Ammon's horn (tissue), 1 donor: ENCODE data around the gene GEMIN7.
"Not testable (repeated sequence)": the region's sequence is repeated elsewhere in the genome, so short reads cannot be mapped to it uniquely, and the experiment has no call there.

Source experiments
- DNase-seq: peaks from one replicate; pipeline ENCODE4 v3.0.0-alpha.2; 2016; ENCODE audit warnings: low spot score

The GEMIN7 gene

GRCh38 chr19:45104658-45105349 is 25.7 kb downstream of the GEMIN7 start:
- no peak for DNase-seq

- not testable (repeated sequence) for DNase-seq
These were observed 27.3 kb downstream of the GEMIN7 start for GRCh38 chr19:45106363-45106762.

GRCh38 chr19:45107621-45108150 is 28.6 kb downstream of the GEMIN7 start:
- DNase-seq: no peak

GRCh38 chr19:45110851-45111266 is 31.8 kb downstream of the GEMIN7 start:
- no peak for DNase-seq

DNA sequence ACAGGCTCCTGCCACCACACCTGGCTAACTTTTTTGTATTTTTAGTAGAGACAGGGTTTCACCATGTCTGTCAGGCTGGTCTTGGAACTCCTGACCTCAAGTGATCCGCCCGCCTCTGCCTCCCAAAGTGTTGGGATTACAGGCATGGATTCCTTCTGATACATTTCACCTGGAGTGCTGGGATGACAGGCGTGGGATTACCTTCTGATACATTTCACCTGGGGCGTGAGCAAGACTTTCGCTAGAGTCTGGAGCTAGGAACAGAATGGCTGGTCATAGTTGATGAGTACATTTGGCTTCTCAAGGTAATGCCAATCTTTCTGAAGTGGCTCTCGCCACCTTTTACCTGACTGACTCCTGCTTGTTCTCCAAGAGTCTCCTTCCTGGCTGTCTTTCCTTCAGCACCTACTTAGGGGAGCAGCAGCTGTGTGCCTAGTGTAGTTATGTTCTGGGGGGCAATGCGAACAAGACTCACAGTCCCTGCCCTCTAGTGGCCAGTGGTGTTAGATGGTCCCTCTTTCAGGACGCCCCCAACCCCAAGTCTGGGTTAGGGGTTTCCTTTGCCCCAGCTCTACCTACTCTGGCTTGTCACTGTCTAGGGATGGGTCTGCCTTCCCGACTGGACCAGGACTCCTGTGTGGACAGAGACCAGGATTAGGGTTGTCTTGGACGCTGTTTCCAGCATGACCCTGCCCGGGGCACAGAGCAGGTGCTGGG is 33.2 kb downstream of the GEMIN7 start:
- DNase-seq: no peak

GRCh38 chr19:45113628-45114027 is 34.6 kb downstream of the GEMIN7 start:
- DNase-seq: no peak

GRCh38 chr19:45114116-45114515 is 35.1 kb downstream of the GEMIN7 start:
- DNase-seq: no peak

DNA sequence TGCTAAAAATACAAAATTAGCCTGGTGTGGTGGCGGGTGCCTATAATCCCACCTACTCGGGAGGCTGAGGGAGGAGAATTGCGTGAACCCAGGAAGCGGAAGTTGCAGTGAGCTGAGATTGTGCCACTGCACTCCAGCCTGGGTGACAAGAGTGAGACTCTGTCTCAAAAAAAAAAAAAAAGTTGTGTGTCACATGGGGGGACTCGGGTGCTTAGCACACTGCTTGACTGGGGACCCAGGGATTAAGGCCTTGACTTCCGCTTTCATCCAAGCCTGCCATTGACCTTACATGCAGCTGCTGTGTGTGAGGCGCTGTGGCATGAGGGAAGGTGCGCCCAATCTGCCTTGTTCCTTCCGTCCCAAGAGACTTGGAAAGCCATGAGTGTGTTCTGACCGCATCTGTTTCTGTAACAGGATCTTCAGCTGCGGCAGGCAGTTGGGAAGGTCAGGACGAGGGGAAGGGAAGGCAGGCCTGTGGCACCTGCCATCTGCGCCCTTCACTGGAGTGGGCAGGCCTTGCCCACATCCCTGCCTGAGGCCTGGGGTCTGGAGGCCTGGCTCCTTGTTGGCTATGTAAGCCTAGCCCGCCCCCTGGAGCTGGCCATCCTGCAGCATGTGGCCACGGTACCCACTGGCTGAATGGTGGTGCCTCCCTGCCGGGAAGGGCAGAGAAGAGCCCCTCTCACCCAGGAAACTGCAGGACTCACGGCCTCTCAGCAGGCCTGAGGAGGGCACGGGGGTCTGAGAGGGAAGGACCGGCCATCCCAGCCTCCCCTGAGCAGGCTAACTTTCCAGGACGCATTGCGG is 37.0 kb downstream of the GEMIN7 start:
- DNase-seq: no peak

DNA sequence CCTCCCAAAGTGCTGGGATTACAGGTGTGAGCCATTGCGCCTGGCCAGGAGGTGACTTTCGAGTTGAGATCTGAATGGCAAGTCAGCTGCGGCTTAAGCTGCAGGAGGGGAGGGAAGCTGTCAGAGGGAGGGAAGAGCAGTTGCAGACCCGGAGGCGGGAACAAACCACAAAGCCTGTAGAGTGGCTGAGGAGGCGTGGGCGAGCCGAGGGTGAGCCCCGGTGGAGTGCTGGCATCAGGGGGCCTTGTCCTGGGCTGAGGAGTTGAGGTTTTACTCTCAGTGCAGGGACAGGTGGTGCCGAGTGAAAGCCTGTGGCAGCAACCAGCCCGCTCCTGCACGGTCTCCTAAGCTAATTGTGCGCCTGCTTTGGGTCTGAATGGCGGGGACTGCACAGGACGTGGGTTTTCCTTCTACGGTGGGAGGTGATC is 38.1 kb downstream of the GEMIN7 start:
- no peak for DNase-seq

- DNase-seq: no peak
These were observed 38.6 kb downstream of the GEMIN7 start for GRCh38 chr19:45117671-45118070.

DNA sequence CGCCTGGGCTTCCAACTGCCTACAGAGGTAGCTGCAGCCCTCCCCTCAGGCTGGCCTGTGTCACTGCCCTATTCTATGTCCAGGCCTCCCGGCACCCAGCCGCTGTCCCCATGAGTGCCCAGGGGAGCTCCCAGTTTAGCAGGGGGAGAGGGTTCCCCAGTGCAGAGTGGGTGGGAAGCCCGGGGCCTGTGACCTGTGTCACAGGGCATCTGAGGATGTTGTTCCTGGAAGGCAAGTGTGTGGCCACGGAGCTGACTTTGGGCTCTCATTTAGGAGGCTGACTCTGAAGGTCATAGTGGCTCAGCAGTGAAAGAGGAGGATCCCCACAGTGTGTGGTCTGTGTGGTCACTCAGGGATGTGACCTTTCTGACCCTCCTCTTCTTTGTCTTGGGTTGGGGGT is 39.0 kb downstream of the GEMIN7 start:
- no peak for DNase-seq

DNA sequence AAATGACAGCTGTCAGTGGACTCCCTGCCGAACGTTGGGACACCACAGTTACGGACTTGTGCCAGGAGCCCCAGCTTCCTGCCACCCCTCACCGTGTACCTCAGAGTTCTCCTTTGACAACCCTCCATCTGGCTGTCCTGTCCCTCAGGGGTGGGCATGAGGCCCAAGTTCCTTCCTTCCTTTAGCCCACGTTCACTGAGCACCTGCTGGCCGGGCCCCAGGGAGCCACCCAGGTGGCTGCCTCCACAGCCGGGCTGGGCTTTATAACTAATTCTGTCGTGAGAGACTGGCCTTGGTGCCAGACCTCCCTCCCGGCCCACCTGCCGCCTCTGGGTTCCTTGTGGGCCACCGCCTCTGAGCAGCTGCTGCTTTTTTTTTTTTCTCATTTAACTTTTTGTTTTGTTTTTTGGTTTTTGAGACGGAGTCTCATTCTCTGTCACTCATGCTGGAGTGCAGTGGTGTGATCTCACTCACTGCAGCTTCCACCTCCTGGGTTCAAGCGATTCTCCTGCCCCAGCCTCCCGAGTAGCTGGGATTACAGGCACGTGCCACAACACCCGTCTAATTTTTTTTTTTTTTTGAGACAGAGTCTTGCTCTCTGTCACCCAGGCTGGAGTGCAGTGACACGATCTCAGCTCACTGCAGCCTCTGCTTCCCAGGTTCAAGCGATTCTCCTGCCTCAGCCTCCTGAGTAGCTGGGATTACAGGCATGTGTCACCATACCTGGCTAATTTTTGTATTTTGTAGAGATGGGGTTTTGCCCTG is 39.7 kb downstream of the GEMIN7 start:
- DNase-seq: not testable (repeated sequence)

GRCh38 chr19:45119582-45119981 is 40.5 kb downstream of the GEMIN7 start:
- DNase-seq: no peak

GRCh38 chr19:45121827-45122345 is 42.8 kb downstream of the GEMIN7 start:
- DNase-seq: no peak

GRCh38 chr19:45122832-45123231 is 43.8 kb downstream of the GEMIN7 start:
- DNase-seq: no peak

GRCh38 chr19:45123440-45123850 is 44.4 kb downstream of the GEMIN7 start:
- no peak for DNase-seq

DNA sequence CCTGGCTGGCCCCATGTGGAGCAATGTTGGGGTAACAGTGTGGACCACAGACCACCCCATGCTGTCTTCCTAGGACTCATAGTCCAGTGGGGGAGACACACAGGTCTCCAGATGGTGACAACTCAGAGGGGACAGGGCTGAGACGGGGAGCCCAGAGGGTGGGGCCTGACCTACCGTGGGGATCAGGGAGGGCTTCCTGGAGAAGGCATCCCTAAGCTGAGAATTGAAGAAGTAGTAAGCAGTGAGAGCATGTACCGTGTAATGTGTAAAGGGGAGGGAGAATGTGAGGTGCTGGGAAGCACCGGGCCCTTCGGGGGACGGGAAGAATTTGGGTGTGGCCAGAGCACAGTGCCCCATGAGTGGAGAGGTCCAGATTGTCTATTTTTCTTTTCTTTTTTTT is 45.0 kb downstream of the GEMIN7 start:
- no peak for DNase-seq

DNA sequence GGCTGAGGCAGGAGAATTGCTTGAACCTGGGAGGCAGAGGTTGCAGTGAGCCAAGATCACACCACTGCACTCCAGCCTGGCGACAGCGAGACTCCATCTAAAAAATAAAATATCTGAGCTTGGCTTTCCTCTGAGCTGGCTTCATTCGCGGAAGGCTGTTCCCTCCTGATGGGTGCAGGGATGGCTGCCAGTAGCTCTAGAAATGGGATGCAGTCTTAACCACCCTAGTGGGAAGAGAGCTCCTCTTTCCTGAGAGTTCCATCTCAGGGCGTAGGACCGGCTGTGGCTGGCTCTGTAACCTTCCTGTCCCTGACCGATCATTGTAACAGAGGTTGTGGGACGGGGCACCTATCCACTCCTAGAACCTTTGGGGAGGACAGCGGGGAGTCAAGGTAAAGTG is 46.3 kb downstream of the GEMIN7 start:
- DNase-seq: no peak

GRCh38 chr19:45125975-45126493 is 47.0 kb downstream of the GEMIN7 start:
- peak; percentile 55 for DNase-seq

GRCh38 chr19:45126654-45127053 is 47.6 kb downstream of the GEMIN7 start:
- no peak for DNase-seq

- no peak for DNase-seq
These were observed 49.1 kb downstream of the GEMIN7 start for GRCh38 chr19:45128146-45128545.
